ENCODE results near the gene FAM47E.

FAM47E gene

GRCh38 chr4:76298227-76298626, 46.7 kb downstream of the FAM47E start:
- no peak for FAIRE-seq

GRCh38 chr4:76300012-76300411, 48.5 kb downstream of the FAM47E start:
- FAIRE-seq, result no peak
- no peak for DNase-seq (ENCODE audit: insufficient read length, low spot score)

More at GRCh38 chr4:76298227-76298626, 46.7 kb downstream of the FAM47E start:
- DNase-seq (ENCODE audit: insufficient read length, low spot score), result no peak

- FAIRE-seq, result peak; percentile 97
- peak; percentile 80 for DNase-seq (ENCODE audit: insufficient read length, low spot score)
These were observed 49.7 kb downstream of the FAM47E start for GRCh38 chr4:76301068-76301774.

GRCh38 chr4:76301775-76302162, 50.2 kb downstream of the FAM47E start:
- FAIRE-seq (no peak), DNase-seq (ENCODE audit: insufficient read length, low spot score) (no peak)

- no peak for DNase-seq (ENCODE audit: insufficient read length, low spot score)
- FAIRE-seq, result no peak
These were observed 51.4 kb downstream of the FAM47E start for GRCh38 chr4:76302826-76303438.

GRCh38 chr4:76305033-76305687, 53.6 kb downstream of the FAM47E start:
- no peak for DNase-seq (ENCODE audit: insufficient read length, low spot score)
- FAIRE-seq, result peak; percentile 21

- FAIRE-seq, result peak; percentile 8
- peak; percentile 9 for DNase-seq (ENCODE audit: insufficient read length, low spot score)
These were observed 54.7 kb downstream of the FAM47E start, which contains the start of gene STBD1 for GRCh38 chr4:76305971-76306881. Gene STBD1, plus strand, starts transcription at chr4:76306733. Its CDS starts 37 bp downstream, at chr4:76306770.

GRCh38 chr4:76306882-76307659, 55.5 kb downstream of the FAM47E start:
- FAIRE-seq, result no peak
- DNase-seq (ENCODE audit: insufficient read length, low spot score), result peak; percentile 8

- FAIRE-seq (no peak), DNase-seq (ENCODE audit: insufficient read length, low spot score) (no peak)
These were observed 56.1 kb downstream of the FAM47E start for GRCh38 chr4:76307660-76308014.

GRCh38 chr4:76308548-76308947, 57.0 kb downstream of the FAM47E start:
- no peak for FAIRE-seq
- DNase-seq (ENCODE audit: insufficient read length, low spot score), result no peak

GRCh38 chr4:76309939-76310550, 58.5 kb downstream of the FAM47E start:
- no peak for DNase-seq (ENCODE audit: insufficient read length, low spot score)
- FAIRE-seq, result no peak

- FAIRE-seq, result no peak
These were observed 59.2 kb downstream of the FAM47E start for GRCh38 chr4:76310683-76311082.

GRCh38 chr4:76311896-76312331, 60.4 kb downstream of the FAM47E start:
- FAIRE-seq, result no peak
- DNase-seq (ENCODE audit: insufficient read length, low spot score), result no peak

More at GRCh38 chr4:76310683-76311082, 59.2 kb downstream of the FAM47E start:
- no peak for DNase-seq (ENCODE audit: insufficient read length, low spot score)

GRCh38 chr4:76312457-76312856, 60.9 kb downstream of the FAM47E start:
- FAIRE-seq, result no peak
- no peak for DNase-seq (ENCODE audit: insufficient read length, low spot score)

- FAIRE-seq (no peak), DNase-seq (ENCODE audit: insufficient read length, low spot score) (no peak)
These were observed 62.0 kb downstream of the FAM47E start for GRCh38 chr4:76313547-76313946.

- FAIRE-seq (no peak), DNase-seq (ENCODE audit: insufficient read length, low spot score) (no peak)
These were observed 63.9 kb downstream of the FAM47E start for GRCh38 chr4:76315267-76315918.

- DNase-seq (ENCODE audit: insufficient read length, low spot score), result no peak
- no peak for FAIRE-seq
These were observed 64.6 kb downstream of the FAM47E start for GRCh38 chr4:76316131-76316530.

GRCh38 chr4:76322236-76322635, 70.7 kb downstream of the FAM47E start:
- FAIRE-seq, result no peak
- DNase-seq (ENCODE audit: insufficient read length, low spot score), result no peak

- DNase-seq (ENCODE audit: insufficient read length, low spot score) (no peak), FAIRE-seq (no peak)
These were observed 73.6 kb downstream of the FAM47E start for GRCh38 chr4:76325072-76325471.
